ENCODE data around the gene ZNF345.

DNA sequence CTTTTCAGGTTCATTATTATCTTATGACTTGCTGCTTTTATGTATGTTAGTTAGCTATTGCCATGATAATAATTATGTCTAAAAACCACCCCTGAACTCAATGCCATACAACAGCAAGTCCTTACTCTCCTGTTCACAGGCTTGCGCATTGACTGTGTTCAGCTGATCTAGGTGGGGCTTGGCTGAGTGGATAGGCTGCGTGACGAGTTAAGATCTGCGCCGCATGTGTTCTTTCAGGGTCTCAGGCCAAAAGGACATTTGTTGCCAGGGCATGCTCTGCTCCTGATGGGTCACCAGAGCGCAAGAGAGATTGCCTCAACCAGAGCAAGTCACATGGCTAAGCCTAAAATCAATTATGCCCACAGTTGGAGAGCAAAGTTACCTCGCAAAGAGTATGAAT lies 66.3 kb downstream of the ZNF345 start:
- TF ChIP-seq ZNF274 (IDR thresholded peaks at IDR 0.05; ENCODE audit: low read depth, low read length) (no peak), YY1 (IDR thresholded peaks at IDR 0.05; ENCODE audit: insufficient read depth, insufficient read length) (no peak), SUZ12 (IDR thresholded peaks at IDR 0.05; ENCODE audit: extremely low read depth, insufficient read depth, insufficient read length) (no peak)
